Measurements from ENCODE around the gene PDLIM4.

Gene PDLIM4

DNA sequence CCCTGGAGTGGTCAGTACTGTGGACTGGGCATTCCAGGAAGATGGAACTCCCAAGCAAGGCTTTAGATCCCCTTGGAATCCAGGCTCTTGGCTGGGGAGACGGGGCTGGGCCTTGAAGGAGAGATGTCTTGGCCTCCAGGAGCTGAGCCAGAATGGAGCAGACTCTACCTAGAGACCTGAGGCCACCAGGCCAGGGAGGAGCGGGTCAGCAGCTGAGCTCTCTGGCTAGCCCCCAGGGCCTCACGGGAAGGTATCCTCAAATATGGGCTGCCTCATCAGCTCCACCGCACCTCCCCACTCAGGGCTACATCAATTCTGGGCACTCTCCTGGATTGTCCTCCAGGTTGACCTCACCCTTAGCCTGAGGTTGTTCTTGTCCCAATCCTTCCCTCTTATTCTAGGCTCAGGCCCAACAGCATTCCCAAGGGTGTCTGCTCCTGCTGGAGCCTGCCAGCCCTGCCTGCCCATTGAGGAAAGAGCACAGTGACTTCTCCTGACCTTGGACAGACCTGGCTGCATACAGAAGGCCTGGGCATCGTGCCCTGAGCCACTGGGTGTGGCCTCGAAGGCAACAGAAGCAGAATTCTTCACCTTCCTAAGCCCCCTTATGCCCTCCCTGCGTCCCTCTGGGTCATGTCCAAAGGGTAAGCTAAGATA lies 3.0 kb upstream of the PDLIM4 start:
- no peak for DNase-seq

DNA sequence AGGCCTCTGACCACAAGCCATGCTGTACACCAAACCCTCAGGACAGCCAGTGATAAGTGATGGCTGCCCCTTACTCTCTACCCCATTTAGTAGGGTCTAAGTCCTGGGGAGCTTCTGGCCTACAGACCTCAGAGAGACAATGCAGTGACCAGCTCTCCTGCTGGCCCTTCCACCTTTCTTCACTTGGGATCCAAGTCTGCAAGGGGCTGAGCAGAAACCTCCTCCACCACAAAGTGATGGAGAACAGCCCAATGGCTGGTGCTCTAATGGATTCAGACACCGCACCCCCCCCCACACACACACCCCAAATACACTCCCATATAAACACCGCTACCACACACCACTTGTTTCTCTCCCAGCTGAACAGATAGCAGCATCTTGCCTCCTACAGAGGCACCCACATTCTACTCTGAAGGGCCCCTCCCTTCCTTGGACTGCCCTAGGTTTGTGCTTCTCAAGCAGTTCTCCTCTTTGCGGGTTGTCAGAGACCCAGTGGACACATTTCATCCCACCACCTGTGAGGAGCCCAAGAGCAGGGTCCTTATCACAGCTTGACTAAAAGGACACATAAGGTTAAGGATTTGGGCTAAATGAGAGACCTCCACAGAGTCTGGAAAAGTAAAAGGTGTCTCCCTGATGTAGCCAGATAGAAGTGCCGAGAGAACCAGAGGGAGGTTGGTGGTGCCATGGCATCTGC lies 1.3 kb upstream of the PDLIM4 start:
- no peak for DNase-seq

DNA sequence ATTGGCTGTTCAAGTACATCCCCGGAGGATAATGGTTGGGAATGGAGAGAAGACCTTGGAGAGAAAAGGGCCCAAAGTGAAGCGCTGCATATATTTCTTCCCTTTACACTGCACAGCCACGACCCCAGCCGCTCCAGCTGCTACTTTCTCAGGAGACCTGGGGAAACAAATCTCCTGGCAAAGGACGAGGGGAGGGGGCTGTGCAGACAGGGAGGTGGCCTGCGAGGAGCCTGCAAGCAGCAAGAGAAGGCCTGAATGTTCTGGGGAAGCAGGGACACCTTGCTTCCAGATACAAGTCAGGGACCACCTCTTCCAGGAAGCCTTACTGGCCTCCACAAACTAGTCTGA lies 739 bp upstream of the PDLIM4 start:
- no peak for DNase-seq

DNA sequence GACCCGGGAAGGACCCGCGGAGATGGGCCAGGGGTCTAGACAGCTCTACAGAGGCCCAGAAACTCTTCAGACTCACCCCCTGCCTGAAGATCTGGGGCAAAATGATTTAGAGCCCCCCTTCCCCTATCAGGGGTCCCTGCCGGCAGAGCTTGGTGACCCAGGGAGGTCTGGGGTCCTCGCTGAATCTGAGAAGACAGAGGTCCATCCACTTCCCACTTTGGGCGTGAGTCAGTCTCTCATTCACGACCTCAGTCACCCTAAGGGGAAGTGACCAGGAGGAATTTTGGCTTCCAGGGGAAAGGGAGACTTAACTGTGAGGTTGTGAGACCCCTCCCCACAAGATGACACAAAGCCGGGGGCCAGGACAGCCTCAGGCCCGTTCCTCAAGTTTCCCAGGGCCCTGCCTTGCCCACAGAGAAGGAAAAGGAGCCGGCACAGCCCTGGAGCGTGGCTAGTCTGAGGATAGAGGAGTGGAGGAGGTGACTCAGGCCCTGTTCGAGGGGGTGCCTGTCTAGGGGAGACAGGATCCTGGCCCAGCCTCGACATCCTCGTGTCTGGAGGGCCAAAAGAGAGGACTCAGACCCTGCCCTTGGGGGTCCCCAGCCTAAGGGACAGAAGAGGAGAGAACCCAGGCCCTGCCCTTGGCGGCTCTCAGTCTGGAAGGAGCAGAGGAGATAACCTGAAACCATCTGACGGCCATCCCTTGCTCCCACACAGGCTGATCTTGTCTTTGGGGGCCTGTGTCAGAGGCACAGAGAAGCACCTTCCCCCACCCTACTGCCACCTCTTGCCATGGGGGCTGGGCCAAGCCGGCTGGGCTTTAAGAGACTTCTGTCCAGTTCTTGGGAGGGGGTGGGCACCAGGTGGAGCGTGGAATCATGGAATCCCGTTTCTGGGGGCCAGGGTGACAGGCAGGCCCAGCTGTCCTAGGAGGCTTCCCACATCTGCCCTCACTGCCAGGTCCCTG lies 889 bp downstream of the PDLIM4 start:
- DNase-seq, result no peak

DNA sequence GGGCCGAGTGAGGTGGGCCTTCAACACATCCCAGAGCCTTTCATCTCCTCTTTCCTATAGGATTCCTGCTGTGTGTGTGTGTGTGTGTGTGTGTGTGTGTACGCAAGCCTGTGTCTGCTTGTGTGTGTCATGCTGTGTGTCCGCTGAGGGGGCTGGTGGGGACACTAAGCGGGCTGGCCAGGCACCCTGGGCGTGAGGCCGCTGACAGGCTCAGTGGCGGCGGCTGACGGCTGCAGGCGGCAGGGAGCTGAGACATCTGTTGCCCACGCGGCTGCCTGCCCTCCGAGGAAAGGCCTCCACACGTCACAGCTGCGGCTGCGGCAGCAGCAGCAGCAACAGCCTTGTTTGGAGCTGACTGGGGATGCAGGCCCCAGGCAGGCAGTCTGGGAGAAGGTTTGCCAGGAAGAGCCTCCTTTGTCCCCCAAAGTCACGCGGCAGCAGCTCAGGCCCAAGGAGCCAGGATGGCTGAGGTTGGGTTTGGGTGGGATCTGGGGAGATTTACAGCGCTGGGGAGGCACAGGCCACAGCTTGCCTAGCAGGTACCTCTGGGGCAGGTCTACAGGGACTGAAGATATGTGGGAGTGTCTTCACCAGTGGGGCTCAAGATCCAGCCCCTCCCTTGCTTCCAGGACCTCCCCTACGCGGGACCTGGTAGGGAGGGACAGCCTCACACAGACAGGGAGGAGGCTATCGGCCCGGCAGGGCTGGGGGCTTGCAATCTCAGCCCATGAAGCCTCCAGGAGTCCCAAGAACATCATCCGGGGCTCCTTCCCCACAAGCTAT lies 1.8 kb downstream of the PDLIM4 start:
- no peak for DNase-seq

DNA sequence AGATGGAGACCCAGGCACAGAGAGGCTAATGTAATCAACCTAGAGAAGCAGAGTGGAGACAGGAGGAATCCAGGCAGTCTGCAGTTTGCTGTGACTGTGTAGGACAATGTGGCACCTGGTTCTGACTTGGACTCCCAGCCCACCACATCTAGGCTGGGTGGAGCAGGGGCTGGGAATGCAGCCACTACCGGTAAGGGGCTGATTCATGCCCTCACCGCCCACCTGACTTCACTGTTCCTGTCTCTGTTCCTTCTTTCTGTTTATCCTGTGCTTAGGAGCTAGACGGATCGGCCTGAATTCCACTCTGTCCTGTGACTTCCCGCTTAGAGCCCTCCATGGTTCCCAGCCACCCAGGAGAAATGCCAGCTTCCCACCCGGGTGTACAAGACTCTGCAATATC lies 2.6 kb downstream of the PDLIM4 start:
- no peak for DNase-seq

DNA sequence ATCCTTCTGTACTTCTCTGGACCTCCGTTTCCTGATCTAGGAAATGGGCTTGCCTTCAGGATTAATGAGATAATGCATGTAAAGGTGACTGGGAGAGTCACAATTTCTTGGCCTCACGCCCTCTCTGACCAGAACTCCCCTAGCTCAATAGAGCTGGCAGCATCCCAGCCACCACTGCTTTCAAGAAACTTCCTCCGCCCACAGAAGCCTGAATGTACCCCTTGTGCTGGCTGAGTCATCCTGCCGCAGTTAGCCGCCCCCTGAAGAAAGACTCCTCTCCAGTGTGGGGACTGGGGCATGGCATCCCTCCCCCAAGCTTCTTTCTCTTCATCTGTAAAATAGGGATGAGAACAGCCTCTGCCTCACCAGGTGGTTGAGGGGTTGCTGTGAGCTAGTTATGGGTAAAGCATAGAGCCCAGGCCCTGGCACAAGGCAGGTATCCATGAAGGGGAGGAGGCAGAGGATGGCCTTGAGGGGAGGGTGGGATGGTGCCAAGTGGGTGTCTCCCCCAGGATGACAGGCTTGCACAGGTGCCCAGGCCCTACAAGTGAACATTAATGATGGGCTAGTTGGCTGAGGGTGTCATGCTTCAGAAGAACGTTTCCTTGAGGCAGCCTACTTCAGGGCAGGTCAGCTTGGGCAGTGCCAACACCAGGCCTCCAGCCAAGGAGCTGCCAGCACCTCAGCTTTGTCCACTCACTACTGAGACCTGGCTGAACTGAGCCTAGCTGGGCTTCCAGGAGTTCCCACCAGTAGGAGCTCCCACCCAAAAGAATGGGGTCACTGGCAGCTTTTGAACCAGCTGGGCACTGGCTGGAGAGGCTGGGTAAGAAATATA lies 3.4 kb downstream of the PDLIM4 start:
- DNase-seq, result no peak

GRCh38 chr5:132261881-132262845 lies 4.7 kb downstream of the PDLIM4 start:
- no peak for DNase-seq

GRCh38 chr5:132262882-132263547 lies 5.5 kb downstream of the PDLIM4 start:
- no peak for DNase-seq

DNA sequence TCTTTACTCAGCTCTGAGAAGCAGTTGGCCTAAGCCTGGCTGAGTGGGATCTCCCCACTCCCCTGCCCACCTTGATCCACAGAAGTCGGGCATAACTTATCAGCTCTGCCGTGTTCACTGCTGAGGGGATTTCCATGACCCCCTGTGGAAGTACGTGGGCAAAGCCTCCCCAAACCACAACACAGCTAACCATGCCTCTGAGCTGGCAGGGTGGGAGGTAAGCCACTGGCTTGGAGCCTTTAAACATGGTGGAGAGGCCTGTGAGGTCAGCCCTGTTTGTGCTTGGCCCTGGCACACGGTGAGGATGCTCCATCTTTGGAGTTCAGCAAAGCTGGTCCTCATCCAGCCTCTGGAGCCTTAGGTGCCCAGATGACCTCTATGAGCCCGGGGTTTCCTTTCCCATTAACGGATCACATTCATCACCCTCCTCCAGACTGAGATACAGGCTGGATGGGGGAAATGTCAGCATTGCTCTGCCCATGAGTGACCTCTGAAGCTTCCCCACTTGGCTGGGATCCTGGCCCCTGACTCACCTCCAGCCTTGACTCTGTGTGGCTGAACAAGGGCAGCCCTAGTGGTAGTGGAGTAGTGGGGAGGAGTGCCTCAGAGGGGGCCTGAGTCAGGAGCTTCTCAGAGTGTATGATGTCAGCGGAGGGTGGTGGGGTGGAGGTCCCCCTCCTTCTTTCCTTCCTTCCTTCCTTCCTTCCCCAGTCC lies 6.2 kb downstream of the PDLIM4 start:
- no peak for DNase-seq

DNA sequence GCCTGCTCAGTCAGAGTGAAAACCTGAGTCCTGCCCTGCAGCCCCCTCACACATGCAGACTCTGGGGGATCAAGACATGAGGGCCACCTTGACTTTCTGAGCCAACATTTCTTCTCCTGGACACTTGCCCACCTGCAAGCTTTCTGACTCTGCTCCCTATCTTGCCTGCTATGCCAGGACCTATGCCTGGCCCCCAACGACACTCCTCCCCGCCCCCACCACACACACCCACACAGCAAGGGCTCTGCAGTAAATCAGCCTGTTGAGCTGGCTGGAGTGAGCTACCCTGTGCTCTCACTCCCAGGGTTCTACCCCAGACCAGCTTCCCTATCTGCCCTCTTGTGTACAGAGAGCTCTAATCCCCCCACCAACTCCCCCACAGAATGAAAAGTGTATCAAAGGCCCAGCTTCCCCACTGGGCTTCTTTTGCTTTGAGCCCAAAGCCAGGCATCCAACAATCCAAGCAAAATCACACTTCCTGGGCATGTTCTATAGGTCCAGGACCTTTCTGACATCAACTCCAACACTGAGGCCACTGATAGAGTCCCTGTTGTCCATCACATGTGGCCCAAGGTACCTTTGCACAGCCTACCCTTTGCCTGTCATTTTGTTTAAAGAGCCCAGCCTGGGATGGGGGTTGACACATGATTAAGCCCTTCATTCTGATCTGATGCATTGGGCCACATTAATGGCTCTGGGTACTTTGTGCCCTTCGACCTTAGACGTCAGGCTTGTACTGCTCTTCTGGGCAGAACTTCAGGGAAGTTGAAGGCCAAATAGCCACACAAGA lies 7.2 kb downstream of the PDLIM4 start:
- DNase-seq, result no peak

DNA sequence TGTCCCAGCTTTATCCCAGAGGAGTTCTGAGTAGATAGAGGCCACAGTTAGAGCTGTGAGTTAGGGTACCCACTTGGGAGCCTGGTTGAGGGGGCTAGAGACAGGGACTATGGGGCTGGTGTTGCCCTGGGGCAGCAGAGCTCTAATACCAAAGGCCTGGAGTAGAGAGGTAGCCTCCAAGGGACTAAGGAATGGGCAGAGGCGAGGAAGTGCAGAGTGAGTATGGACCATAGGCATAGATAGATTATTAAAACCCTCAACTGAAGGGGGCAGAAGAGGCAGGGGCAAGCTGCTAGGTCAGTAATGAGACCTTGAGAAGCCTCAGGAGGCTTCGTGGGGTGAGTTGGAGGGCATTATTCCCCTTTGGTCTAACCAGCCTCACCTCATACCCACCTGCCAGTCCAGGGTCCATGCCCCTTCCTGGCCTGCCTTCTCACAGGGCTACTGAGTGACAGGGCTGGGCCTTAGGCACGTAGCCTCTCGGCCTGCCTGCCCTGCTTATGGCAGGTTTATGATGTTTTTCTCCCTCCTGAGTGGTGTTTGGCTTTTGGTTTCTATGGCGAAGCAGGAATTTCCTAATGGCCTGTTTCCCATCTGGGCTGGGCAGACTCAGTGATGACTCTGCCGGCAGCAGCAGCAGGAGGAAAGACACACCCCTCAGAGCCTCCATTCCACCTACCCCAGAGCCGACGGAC lies 8.0 kb downstream of the PDLIM4 start:
- no peak for DNase-seq

GRCh38 chr5:132266031-132266835 lies 8.7 kb downstream of the PDLIM4 start:
- DNase-seq, result no peak

DNA sequence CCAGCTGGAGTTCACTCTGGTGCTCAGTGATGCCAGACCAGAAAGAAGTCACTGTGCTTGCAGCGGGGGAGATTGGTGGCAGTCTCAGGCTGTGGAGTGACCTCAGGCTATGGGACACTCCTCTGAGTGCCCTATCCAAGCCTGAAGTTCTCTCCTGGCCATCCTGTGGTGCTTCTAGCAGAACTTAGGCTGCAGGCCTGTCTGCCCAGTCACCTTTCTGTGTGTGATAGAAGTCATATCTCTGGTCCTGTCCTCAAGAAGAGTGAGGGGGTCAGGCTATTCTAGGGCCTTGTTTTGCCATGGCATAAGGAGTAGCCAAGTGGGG lies 9.3 kb downstream of the PDLIM4 start:
- no peak for DNase-seq

GRCh38 chr5:132267166-132267739 lies 9.8 kb downstream of the PDLIM4 start:
- no peak for DNase-seq

GRCh38 chr5:132267931-132268768 lies 10.7 kb downstream of the PDLIM4 start:
- no peak for DNase-seq
